ENCODE data around the gene SIDT2.

Gene SIDT2

DNA sequence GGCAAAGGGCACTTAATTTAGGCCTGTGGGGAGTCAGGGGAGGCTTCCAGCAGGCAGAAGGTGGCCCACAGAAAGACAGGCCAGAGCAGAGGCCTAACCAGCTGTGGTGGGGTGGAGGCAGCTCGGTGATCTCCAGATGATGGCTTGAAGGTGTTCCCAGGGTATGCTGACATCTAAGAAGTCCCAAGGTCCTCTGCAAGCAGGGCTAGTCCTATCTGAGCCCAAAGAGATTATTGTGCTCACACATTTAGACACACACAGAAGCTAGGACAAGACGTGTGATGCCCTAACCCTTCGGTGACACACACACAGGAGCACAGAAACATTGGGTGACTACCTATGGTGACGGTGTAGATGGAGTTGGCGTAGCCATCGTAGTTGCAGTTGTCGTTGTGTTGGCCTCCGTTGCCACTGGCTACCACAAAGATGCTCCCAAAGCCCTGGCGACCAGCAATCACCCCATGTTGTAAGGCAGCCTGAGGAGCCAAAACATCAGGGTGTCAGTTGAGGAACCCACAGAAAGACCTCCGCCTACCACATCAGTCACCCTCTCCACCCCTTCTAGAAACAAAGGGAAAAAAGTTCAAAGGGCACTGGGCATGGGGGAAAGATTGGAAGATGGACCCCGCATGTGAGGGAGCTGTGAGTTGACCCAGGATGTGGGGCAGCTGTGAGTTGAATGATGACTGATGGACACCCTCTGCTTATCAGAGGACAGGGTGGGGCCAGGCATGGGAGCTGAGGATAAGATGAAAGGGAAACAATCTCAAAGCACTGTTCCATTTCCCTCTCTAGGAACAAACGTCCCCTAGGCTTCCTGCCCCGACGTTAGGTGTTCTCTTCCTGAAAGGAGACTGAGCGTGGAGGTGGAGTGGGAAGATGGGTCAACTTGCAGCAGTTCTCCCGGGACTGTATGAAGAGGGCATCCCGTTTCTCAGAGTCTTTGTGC lies 45.5 kb downstream of the SIDT2 start:
- TF ChIP-seq, protein P1, sequence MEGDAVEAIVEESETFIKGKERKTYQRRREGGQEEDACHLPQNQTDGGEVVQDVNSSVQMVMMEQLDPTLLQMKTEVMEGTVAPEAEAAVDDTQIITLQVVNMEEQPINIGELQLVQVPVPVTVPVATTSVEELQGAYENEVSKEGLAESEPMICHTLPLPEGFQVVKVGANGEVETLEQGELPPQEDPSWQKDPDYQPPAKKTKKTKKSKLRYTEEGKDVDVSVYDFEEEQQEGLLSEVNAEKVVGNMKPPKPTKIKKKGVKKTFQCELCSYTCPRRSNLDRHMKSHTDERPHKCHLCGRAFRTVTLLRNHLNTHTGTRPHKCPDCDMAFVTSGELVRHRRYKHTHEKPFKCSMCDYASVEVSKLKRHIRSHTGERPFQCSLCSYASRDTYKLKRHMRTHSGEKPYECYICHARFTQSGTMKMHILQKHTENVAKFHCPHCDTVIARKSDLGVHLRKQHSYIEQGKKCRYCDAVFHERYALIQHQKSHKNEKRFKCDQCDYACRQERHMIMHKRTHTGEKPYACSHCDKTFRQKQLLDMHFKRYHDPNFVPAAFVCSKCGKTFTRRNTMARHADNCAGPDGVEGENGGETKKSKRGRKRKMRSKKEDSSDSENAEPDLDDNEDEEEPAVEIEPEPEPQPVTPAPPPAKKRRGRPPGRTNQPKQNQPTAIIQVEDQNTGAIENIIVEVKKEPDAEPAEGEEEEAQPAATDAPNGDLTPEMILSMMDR (IDR thresholded peaks at IDR 0.05; ENCODE audit: low read depth, low read length), result no peak
- H3K4me3 ChIP-seq (ENCODE audit: low read depth, low read length), result no peak overlapping the region

DNA sequence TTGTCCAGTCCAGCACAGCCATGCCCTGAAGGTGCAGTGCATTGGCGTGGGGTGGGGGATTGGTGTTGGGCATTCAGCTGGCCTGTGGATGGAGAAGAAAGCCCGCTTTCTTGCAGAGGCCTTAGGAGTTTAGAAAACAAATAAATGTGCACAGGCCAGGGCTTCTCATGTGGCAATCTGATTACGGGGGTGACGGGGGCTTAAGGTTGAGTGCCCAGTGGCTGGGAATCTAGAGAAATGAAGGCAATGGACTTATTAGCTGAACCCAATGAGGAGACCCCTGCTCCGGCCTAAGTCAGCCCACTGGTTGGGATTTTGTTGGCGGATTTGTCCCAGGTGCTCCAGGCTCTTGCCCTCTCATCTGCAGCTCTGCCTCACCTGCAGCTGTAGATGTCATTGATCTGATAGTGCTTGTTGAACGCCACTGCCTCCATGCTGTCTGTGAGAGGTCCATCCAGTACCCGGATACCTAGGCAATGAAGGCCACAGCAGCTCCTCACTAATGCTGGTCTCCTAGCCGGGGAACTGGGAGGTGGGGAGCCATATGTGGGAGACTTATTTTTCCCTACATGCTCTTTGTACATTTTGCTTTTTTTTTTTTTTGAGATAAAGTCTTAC lies 47.1 kb downstream of the SIDT2 start:
- H3K4me3 ChIP-seq (ENCODE audit: low read depth, low read length), result no peak overlapping the region
- TF ChIP-seq, protein P1 (IDR thresholded peaks at IDR 0.05; ENCODE audit: low read depth, low read length), result no peak

- H3K4me3 ChIP-seq (ENCODE audit: low read depth, low read length), result no peak overlapping the region
- TF ChIP-seq, protein P1 (IDR thresholded peaks at IDR 0.05; ENCODE audit: low read depth, low read length), result peak; percentile 64
Measured at GRCh38 chr11:117226388-117227385, 48.1 kb downstream of the SIDT2 start.

DNA sequence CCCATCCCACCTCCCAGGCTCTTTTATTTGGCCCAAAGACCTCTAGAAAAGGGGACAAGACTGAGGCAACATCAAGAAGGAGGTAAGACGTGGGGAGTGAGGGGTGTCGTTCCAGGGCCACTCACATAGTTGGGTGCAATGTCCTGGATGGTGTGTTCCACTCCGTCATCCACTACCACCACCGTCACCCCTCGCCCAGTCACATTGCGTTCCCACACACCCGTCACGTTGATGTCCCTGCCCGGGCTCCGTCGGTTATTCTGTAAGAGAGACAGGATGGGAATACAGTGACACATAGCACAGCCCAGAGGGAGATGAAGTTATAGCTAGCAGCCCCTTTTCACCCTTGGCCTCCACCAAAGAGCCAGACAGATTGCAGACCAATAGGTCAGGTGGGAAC lies 49.5 kb downstream of the SIDT2 start:
- TF ChIP-seq, protein P1 (IDR thresholded peaks at IDR 0.05; ENCODE audit: low read depth, low read length), result no peak
- no peak overlapping the region for H3K4me3 ChIP-seq (ENCODE audit: low read depth, low read length)

DNA sequence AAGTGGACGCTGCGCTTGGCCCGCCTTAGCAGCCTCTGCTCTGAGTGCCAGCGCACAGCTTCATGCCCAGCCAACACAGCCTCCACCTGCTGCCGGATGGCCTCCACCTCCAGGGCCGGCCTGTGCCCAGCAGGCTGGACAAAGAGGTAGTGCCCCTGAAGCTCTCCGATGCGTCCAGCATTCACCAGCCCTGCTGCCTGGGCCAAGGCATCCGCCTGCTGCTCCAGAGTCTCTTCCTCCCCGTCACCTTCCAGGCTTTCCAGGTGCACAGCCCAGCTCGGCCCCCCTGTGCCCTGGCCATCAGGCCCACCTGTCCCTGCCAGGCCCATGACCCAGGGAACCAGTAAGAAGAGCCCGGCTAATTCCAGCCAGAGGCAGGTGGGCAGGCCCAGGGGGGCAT lies 50.9 kb downstream of the SIDT2 start:
- TF ChIP-seq, protein P1 (IDR thresholded peaks at IDR 0.05; ENCODE audit: low read depth, low read length), result no peak
- no peak overlapping the region for H3K4me3 ChIP-seq (ENCODE audit: low read depth, low read length)

- TF ChIP-seq, protein P1 (IDR thresholded peaks at IDR 0.05; ENCODE audit: low read depth, low read length), result no peak
- H3K4me3 ChIP-seq (ENCODE audit: low read depth, low read length), result no peak overlapping the region
Measured at GRCh38 chr11:117229931-117230285, 51.4 kb downstream of the SIDT2 start.
